H1 (cell line): ENCODE data around the gene EVI5. TPM values are rescaled to one million over a fixed set of nuclear protein-coding genes. Genes with fewer than 3 reads are reported as not detected.

ENCODE experiments used
- ASH2L ChIP-seq: fragments of 200-600, 300-600 bp; sonication (generic); IDR thresholded peaks from one replicate; pipeline ENCODE4 v1.7.1; 2017; ENCODE audit warnings: low read length
- BRCA1 ChIP-seq: IDR thresholded peaks from 2 replicates; pipeline ENCODE4 v1.6.1; 2012; ENCODE audit warnings: low read depth, low read length, improper control_type of control experiment
- CBX5 ChIP-seq: fragments of 300-800, 300-1000 bp; sonication (generic); IDR thresholded peaks from 2 replicates; pipeline ENCODE4 v1.7.1; 2016; ENCODE audit warnings: antibody characterized with exemption, low read length, low read depth
- CHD1 ChIP-seq: IDR thresholded peaks from 2 replicates; pipeline ENCODE4 v1.6.1; 2012; ENCODE audit warnings: low read depth, low read length, improper control_type of control experiment
- EP300 ChIP-seq, 2 experiments: IDR thresholded peaks; 1 replicate in 1 of 2; 2 replicates in 1 of 2; pipeline ENCODE4 v1.6.1; 2011 to 2012; ENCODE audit warnings: low read depth in 2 of 2, low read length in 2 of 2, mild to moderate bottlenecking in 2 of 2, borderline replicate concordance in 1 of 2, inconsistent platforms in 1 of 2, moderate library complexity in 1 of 2
- EZH2 ChIP-seq: fragments of 200-600 bp; sonication (generic); IDR thresholded peaks from 2 replicates; pipeline ENCODE4 v1.7.1; 2012; ENCODE audit warnings: low read depth, mild to moderate bottlenecking, moderate library complexity, low read length, inconsistent platforms; ENCODE audit not compliant: severe bottlenecking
- FOSL1 ChIP-seq: IDR thresholded peaks from 2 replicates; pipeline ENCODE4 v1.6.1; 2011; ENCODE audit warnings: mild to moderate bottlenecking, low read depth, low read length, moderate library complexity; ENCODE audit not compliant: insufficient read depth
- GABPA ChIP-seq: IDR thresholded peaks from 2 replicates; pipeline ENCODE4 v1.6.1; 2011; ENCODE audit warnings: mild to moderate bottlenecking, low read length, moderate library complexity, borderline replicate concordance; ENCODE audit not compliant: insufficient read depth
- HDAC2 ChIP-seq, 2 experiments: fragments of 300-600 bp in 1 of 2; sonication (generic) in 1 of 2; IDR thresholded peaks; 2 replicates each; pipeline ENCODE4 v1.6.1; 2011 to 2012; ENCODE audit warnings: low read depth in 2 of 2, low read length in 2 of 2, mild to moderate bottlenecking in 2 of 2, moderate library complexity in 2 of 2, borderline replicate concordance in 1 of 2, inconsistent platforms in 1 of 2
- KDM4A ChIP-seq: IDR thresholded peaks from one replicate; pipeline ENCODE4 v1.7.1; 2012; ENCODE audit warnings: low read depth, mild to moderate bottlenecking, moderate library complexity, low read length, inconsistent platforms; ENCODE audit not compliant: severe bottlenecking
- MAFK ChIP-seq: IDR thresholded peaks from 2 replicates; pipeline ENCODE4 v1.6.1; 2012; ENCODE audit warnings: low read depth, mild to moderate bottlenecking, improper control_type of control experiment, low read length
- PHF8 ChIP-seq: fragments of 200-600 bp; sonication (generic); conservative IDR thresholded peaks from 2 replicates; pipeline ENCODE4 v1.7.1; 2012; ENCODE audit warnings: low read depth, mild to moderate bottlenecking, inconsistent platforms, low read length, moderate library complexity
- RBBP5 ChIP-seq: IDR thresholded peaks from 2 replicates; pipeline ENCODE4 v1.7.1; 2012; ENCODE audit warnings: low read depth, mild to moderate bottlenecking, inconsistent platforms, low read length, moderate library complexity, borderline replicate concordance
- RFX5 ChIP-seq: IDR thresholded peaks from 2 replicates; pipeline ENCODE4 v1.6.1; 2011; ENCODE audit warnings: low read depth, low read length, improper control_type of control experiment, borderline replicate concordance
- RNF2 ChIP-seq: fragments of 200-900, 300-1000 bp; sonication (generic); IDR thresholded peaks from 2 replicates; pipeline ENCODE4 v1.7.1; 2016; ENCODE audit warnings: borderline replicate concordance, low read depth, mild to moderate bottlenecking, antibody characterized with exemption, low read length; ENCODE audit not compliant: poor library complexity, severe bottlenecking; ENCODE audit errors: missing control alignments
- SIRT6 ChIP-seq: IDR thresholded peaks from one replicate; pipeline ENCODE4 v1.7.1; 2012; ENCODE audit warnings: low read length, inconsistent platforms
- SIX5 ChIP-seq: IDR thresholded peaks from 2 replicates; pipeline ENCODE4 v1.6.1; 2011; ENCODE audit warnings: mild to moderate bottlenecking, low read depth, low read length
- TAF1 ChIP-seq: IDR thresholded peaks from 2 replicates; pipeline ENCODE4 v1.6.1; 2011; ENCODE audit warnings: mild to moderate bottlenecking, low read depth, low read length
- TAF7 ChIP-seq: optimal IDR thresholded peaks from 2 replicates; pipeline ENCODE3; 2011; ENCODE audit warnings: low read depth, mild to moderate bottlenecking, inconsistent platforms, low read length, moderate library complexity, borderline replicate concordance
- TBP ChIP-seq: IDR thresholded peaks from 2 replicates; pipeline ENCODE4 v1.6.1; 2011; ENCODE audit warnings: low read depth, low read length, improper control_type of control experiment
- TEAD4 ChIP-seq: IDR thresholded peaks from 2 replicates; pipeline ENCODE4 v1.6.1; 2012; ENCODE audit warnings: low read depth, low read length, inconsistent platforms, mixed read lengths
- YY1 ChIP-seq: IDR thresholded peaks from 2 replicates; pipeline ENCODE4 v1.6.1; 2011; ENCODE audit warnings: low read depth, mild to moderate bottlenecking, low read length
- polyA plus RNA-seq, 7 experiments: library from polyadenylated mRNA; depleted of rRNA in 3 of 7; stranded (reverse) in 5 of 7; unstranded in 2 of 7; fragments of >200 nt in 5 of 7; fragments of 200-250 nt in 2 of 7; gene quantifications; 1 replicate in 5 of 7; 2 replicates in 1 of 7; 4 replicates in 1 of 7; pipeline versions ENCODE4 v1.2.1 to v1.2.3, GENCODE V29; 2011 to 2013; ENCODE audit warnings: missing spikeins in 2 of 7, mixed read lengths in 2 of 7
- total RNA-seq: library from RNA; stranded (reverse); fragmentation: NEBNext Ultra II Directional; extraction: Animal tissue kit (Norgen Biotek cat#: 25700); gene quantifications from 2 replicates; pipeline ENCODE4 v1.2.1, GENCODE V29; 2021
- TF ChIP-seq, protein P1 (sequence below): IDR thresholded peaks from 2 replicates; pipeline ENCODE4 v1.6.1; 2012; ENCODE audit warnings: inconsistent platforms

Gene EVI5
- total and polyA plus RNA-seq, 2 of the 8 experiments (the other 6 are each of a cell fraction or from before 2014, with no cell fraction given), result 1.7 to 13.7 TPM

DNA sequence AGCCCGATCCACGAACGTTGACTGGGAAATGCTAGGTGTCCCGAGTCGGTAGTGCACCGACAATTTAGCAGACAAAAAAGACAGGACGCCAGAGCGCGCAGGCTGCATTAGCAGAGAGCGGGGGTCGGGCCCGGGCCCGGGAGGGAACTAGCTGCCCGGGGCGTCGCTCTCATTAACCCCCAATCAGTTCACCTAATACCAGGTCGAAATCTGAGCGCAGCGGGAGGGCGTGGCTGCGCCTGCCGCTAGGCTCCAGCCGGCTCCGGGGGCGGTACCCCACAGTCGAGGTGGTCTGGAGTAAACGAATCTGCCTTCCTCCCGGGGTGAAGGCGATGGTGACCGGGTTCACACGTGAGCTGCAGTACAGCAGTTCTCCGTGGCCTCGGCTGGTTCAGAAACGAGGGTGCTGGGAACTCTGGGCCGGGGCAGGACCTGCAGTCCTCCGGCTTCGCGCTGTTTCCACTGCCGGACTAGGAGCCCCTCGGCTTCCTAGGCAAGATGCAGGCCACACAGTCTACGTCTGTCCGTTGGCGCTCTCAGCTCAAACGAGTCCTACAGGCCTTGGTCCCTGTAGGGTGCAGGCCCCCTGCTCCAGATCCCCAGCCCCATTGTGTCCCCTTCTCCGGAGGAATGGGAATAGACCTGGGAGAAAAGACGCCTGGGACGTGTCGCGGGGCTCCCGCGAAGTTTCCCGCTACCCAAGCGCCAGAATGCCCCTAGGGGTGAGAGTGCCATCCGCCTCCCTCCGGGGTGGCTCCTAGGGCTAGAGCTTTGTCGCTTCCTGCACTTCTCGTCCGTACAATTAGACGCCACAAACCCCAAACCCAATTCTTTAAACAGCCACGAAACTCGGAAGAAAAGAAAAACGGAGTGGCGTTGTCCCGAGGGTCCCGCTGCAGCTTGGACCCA lies 300.2 kb downstream of the EVI5 start (continued):
- TF ChIP-seq RNF2, result peak; percentile 83
- no peak for TF ChIP-seq TAF1
- no peak for TF ChIP-seq YY1
- peak; percentile 91 for TF ChIP-seq EZH2
- 0 out of 2 replicates have a peak, but pooled peaks have one; percentile 43 for TF ChIP-seq RBBP5
- no peak for TF ChIP-seq PHF8
- no peak for TF ChIP-seq FOSL1
- TF ChIP-seq BRCA1, result no peak
- TF ChIP-seq GABPA, result no peak
- TF ChIP-seq TAF7, result no peak
- TF ChIP-seq, protein P1, sequence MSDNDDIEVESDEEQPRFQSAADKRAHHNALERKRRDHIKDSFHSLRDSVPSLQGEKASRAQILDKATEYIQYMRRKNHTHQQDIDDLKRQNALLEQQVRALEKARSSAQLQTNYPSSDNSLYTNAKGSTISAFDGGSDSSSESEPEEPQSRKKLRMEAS, result peak; percentile 59
- no peak for TF ChIP-seq HDAC2 (IDR thresholded peaks at IDR 0.05; ENCODE audit: borderline replicate concordance in 1 of 2, low read depth in 2 of 2, low read length in 2 of 2)
- no peak for TF ChIP-seq KDM4A
- TF ChIP-seq TEAD4, result no peak
- no peak for TF ChIP-seq SIRT6
- TF ChIP-seq RFX5, result no peak
- TF ChIP-seq TBP, result no peak
- TF ChIP-seq SIX5, result no peak
- no peak for TF ChIP-seq EP300 (IDR thresholded peaks at IDR 0.05; ENCODE audit: borderline replicate concordance in 1 of 2, low read depth in 2 of 2, low read length in 2 of 2)
- peak; percentile 54 for TF ChIP-seq ASH2L
- no peak for TF ChIP-seq CHD1
- no peak for TF ChIP-seq CBX5
- no peak for TF ChIP-seq MAFK
